H9 (cell line): ENCODE results near the gene KLHL5. TPM values are rescaled to one million over a fixed set of nuclear protein-coding genes. Genes with fewer than 3 reads are reported as not detected.

ENCODE experiments used
- DNase-seq: peaks from one replicate; pipeline ENCODE4 v3.0.0-alpha.2; 2017
- H2AFZ ChIP-seq: one replicate; pipeline ENCODE4 v1.6.1; 2013; ENCODE audit warnings: mild to moderate bottlenecking, low read length, control low read depth, moderate library complexity
- H2AK5ac ChIP-seq: 2 replicates; pipeline ENCODE4 v1.6.1; 2013; ENCODE audit warnings: low read length, control low read depth, mixed read lengths; ENCODE audit not compliant: insufficient read length
- H2BK120ac ChIP-seq: one replicate; pipeline ENCODE4 v1.6.1; 2013; ENCODE audit warnings: low read depth, mild to moderate bottlenecking, low read length, control low read depth, inconsistent platforms; ENCODE audit not compliant: poor library complexity, severe bottlenecking
- H2BK12ac ChIP-seq: 2 replicates; pipeline ENCODE4 v1.6.1; 2013; ENCODE audit warnings: low read length, control low read depth, mixed read lengths, low read depth; ENCODE audit not compliant: insufficient read length
- H2BK15ac ChIP-seq: 2 replicates; pipeline ENCODE4 v1.6.1; 2013; ENCODE audit warnings: low read depth, low read length, control low read depth
- H2BK20ac ChIP-seq: one replicate; pipeline ENCODE4 v1.6.1; 2013; ENCODE audit warnings: low read depth, mild to moderate bottlenecking, low read length, control low read depth, inconsistent platforms; ENCODE audit not compliant: poor library complexity, severe bottlenecking
- H2BK5ac ChIP-seq: 2 replicates; pipeline ENCODE4 v1.6.1; 2013; ENCODE audit warnings: low read length, control low read depth, mixed read lengths; ENCODE audit not compliant: insufficient read length
- H3K14ac ChIP-seq: 2 replicates; pipeline ENCODE4 v1.6.1; 2013; ENCODE audit warnings: low read length, control low read depth; ENCODE audit not compliant: insufficient read depth
- H3K18ac ChIP-seq: 2 replicates; pipeline ENCODE4 v1.6.1; 2013; ENCODE audit warnings: low read depth, mild to moderate bottlenecking, mixed read lengths, low read length, control low read depth; ENCODE audit not compliant: insufficient read length
- H3K23ac ChIP-seq: 2 replicates; pipeline ENCODE4 v1.6.1; 2013; ENCODE audit warnings: low read length, control low read depth, mixed read lengths, low read depth; ENCODE audit not compliant: insufficient read length
- H3K23me2 ChIP-seq: 2 replicates; pipeline ENCODE4 v1.6.1; 2013; ENCODE audit warnings: low read depth, mild to moderate bottlenecking, mixed read lengths, low read length, control low read depth; ENCODE audit not compliant: insufficient read length, poor library complexity, severe bottlenecking
- H3K27ac ChIP-seq: 2 replicates; pipeline ENCODE4 v1.5.1; 2013; ENCODE audit warnings: low read length, control low read depth, mixed read lengths, low read depth; ENCODE audit not compliant: insufficient read length
- H3K27me3 ChIP-seq: 2 replicates; pipeline ENCODE4 v1.6.1; 2013; ENCODE audit warnings: low read length, control low read depth, inconsistent platforms; ENCODE audit not compliant: insufficient read depth
- H3K4ac ChIP-seq: 2 replicates; pipeline ENCODE4 v1.6.1; 2013; ENCODE audit warnings: low read depth, mild to moderate bottlenecking, control low read depth, inconsistent platforms, low read length, moderate library complexity
- H3K4me1 ChIP-seq: 2 replicates; pipeline ENCODE4 v1.6.1; 2013; ENCODE audit warnings: low read length, control low read depth, inconsistent platforms; ENCODE audit not compliant: insufficient read depth
- H3K4me2 ChIP-seq: 2 replicates; pipeline ENCODE4 v1.6.1; 2013; ENCODE audit warnings: low read length, control low read depth, mixed read lengths; ENCODE audit not compliant: insufficient read length, insufficient read depth
- H3K56ac ChIP-seq: 2 replicates; pipeline ENCODE4 v1.6.1; 2013; ENCODE audit warnings: low read depth, mild to moderate bottlenecking, mixed read lengths, low read length, control low read depth; ENCODE audit not compliant: insufficient read length
- H3K79me1 ChIP-seq: 2 replicates; pipeline ENCODE4 v1.6.1; 2013; ENCODE audit warnings: low read depth, mild to moderate bottlenecking, moderate library complexity, low read length, control low read depth, inconsistent platforms; ENCODE audit not compliant: insufficient read depth, poor library complexity, severe bottlenecking
- H3K79me2 ChIP-seq: 2 replicates; pipeline ENCODE4 v1.6.1; 2013; ENCODE audit warnings: low read length, control low read depth, inconsistent platforms; ENCODE audit not compliant: insufficient read depth
- H3K9ac ChIP-seq: 2 replicates; pipeline ENCODE4 v1.6.1; 2013; ENCODE audit warnings: low read length, control low read depth, mixed read lengths; ENCODE audit not compliant: insufficient read length; ENCODE audit errors: extremely low read depth
- H3K9me3 ChIP-seq: one replicate; pipeline ENCODE4 v1.6.1; 2013; ENCODE audit warnings: low read depth, low read length, inconsistent platforms; ENCODE audit not compliant: control insufficient read depth
- H3T11ph ChIP-seq: one replicate; pipeline ENCODE4 v1.6.1; 2013; ENCODE audit warnings: mild to moderate bottlenecking, low read length, control low read depth, inconsistent platforms
- H4K20me1 ChIP-seq: one replicate; pipeline ENCODE4 v1.6.1; 2013; ENCODE audit not compliant: control insufficient read depth, insufficient read length, insufficient read depth
- H4K5ac ChIP-seq: 2 replicates; pipeline ENCODE4 v1.6.1; 2013; ENCODE audit warnings: low read depth, mild to moderate bottlenecking, mixed read lengths, low read length, control low read depth; ENCODE audit not compliant: insufficient read length
- H4K8ac ChIP-seq: replicated peaks from 2 replicates; pipeline ENCODE4 v1.6.1; 2013; ENCODE audit warnings: low read length, control low read depth, mixed read lengths, low read depth; ENCODE audit not compliant: insufficient read length
- H4K91ac ChIP-seq: 2 replicates; pipeline ENCODE4 v1.6.1; 2013; ENCODE audit warnings: low read depth, mild to moderate bottlenecking, moderate library complexity, mixed read lengths, low read length, control low read depth; ENCODE audit not compliant: insufficient read length
- H3K27ac Mint-ChIP-seq, 3 experiments: 2 replicates in 2 of 3; 3 replicates in 1 of 3; pipeline ENCODE4 v1.8.0; 2020 to 2021; ENCODE audit warnings: mixed read lengths in 3 of 3, mild to moderate bottlenecking in 1 of 3, moderate library complexity in 1 of 3
- H3K27me3 Mint-ChIP-seq: 2 replicates; pipeline ENCODE4 v1.8.0; 2021; ENCODE audit warnings: low read depth, mild to moderate bottlenecking, moderate library complexity, mixed read lengths
- H3K36me3 Mint-ChIP-seq, 3 experiments: 2 replicates in 2 of 3; 3 replicates in 1 of 3; pipeline ENCODE4 v1.8.0; 2020 to 2021; ENCODE audit warnings: low read depth in 3 of 3, mixed read lengths in 3 of 3; ENCODE audit not compliant: insufficient read depth in 1 of 3
- H3K4me1 Mint-ChIP-seq, 2 experiments: 2 replicates each; pipeline ENCODE4 v1.8.0; 2020; ENCODE audit warnings: mixed read lengths in 2 of 2
- H3K4me3 Mint-ChIP-seq, 2 experiments: 2 replicates in 1 of 2; 3 replicates in 1 of 2; pipeline ENCODE4 v1.8.0; 2020 to 2021; ENCODE audit warnings: mild to moderate bottlenecking in 2 of 2, mixed read lengths in 2 of 2, moderate library complexity in 1 of 2
- H3K9me3 Mint-ChIP-seq, 2 experiments: 2 replicates in 1 of 2; 3 replicates in 1 of 2; pipeline ENCODE4 v1.8.0; 2020; ENCODE audit warnings: mild to moderate bottlenecking in 2 of 2, mixed read lengths in 2 of 2, moderate library complexity in 1 of 2
- CTCF ChIP-seq: fragments of 200-600 bp; sonication (generic); conservative IDR thresholded peaks from 3 replicates; pipeline ENCODE4 v1.8.0; 2021; ENCODE audit warnings: antibody characterized with exemption, mild to moderate bottlenecking
- WGBS: extraction: QIAGEN DNeasy Blood & Tissue Kit; methylation state at CpG from one replicate; pipeline ENCODE4 v1.1.7; 2013; ENCODE audit warnings: missing lambda C conversion rate, low lambda C conversion rate, mixed read lengths; ENCODE audit not compliant: insufficient read length; ENCODE audit errors: extremely low coverage; 5-methylcytosine and 5-hydroxymethylcytosine counted together
- total RNA-seq: library from RNA; stranded (reverse); gene quantifications from 2 replicates; pipeline ENCODE4 v1.2.1, GENCODE V29; 2021

KLHL5 gene
- total RNA-seq, 1 experiment from 2014 or later: 16.8 TPM

- no peak overlapping the region for H2BK15ac ChIP-seq
- H3K9me3 ChIP-seq: no peaks in the 10 kb centered on the region
- no peak overlapping the region for H3K27ac ChIP-seq
- no peak overlapping the region for H3K18ac ChIP-seq
- no peaks in the 10 kb centered on the region for H3K36me3 Mint-ChIP-seq
- H3K4me1 Mint-ChIP-seq: no peaks in the 10 kb centered on the region
- H3K27me3 Mint-ChIP-seq: no peaks in the 10 kb centered on the region
- H3K4ac ChIP-seq: no peak overlapping the region
- H3K4me3 Mint-ChIP-seq: no peak overlapping the region
- H4K5ac ChIP-seq: no peak overlapping the region
- no peak overlapping the region for H2AFZ ChIP-seq
- no peaks in the 10 kb centered on the region for H3K23me2 ChIP-seq
- H3K27ac Mint-ChIP-seq: no peak overlapping the region
- H4K20me1 ChIP-seq: no peaks in the 10 kb centered on the region
- no peak overlapping the region for H4K91ac ChIP-seq
- H3K79me2 ChIP-seq: no peaks in the 10 kb centered on the region
- no peak overlapping the region for H2BK5ac ChIP-seq
- H3K4me2 ChIP-seq: no peak overlapping the region
- no peak overlapping the region for H3K56ac ChIP-seq
- H3K9ac ChIP-seq: no peak overlapping the region
- no peak for TF ChIP-seq CTCF
- no peak overlapping the region for H3K14ac ChIP-seq
- no peak overlapping the region for H2BK20ac ChIP-seq
- no peak overlapping the region for H3T11ph ChIP-seq
- no peaks in the 10 kb centered on the region for H3K27me3 ChIP-seq
- no CpG with 5 or more reads among the region's 1 CpG for WGBS
- H2BK12ac ChIP-seq: no peak overlapping the region
- no peaks in the 10 kb centered on the region for H3K9me3 Mint-ChIP-seq
- no peak overlapping the region for H2BK120ac ChIP-seq
- no peak overlapping the region for H3K23ac ChIP-seq
- DNase-seq: no peak
- H4K8ac ChIP-seq: no peak overlapping the region
- no peaks in the 10 kb centered on the region for H3K79me1 ChIP-seq
- no peak overlapping the region for H2AK5ac ChIP-seq
- H3K4me1 ChIP-seq: no peaks in the 10 kb centered on the region
These were observed 84.2 kb downstream of the KLHL5 start for GRCh38 chr4:39146211-39146610.
